OCI-LY1 (cell line): ENCODE results near the gene CYSRT1.

Experiments
- H2AFZ ChIP-seq: fragments of 200-600 bp; sonication (generic), shearing (Covaris generic); 2 replicates; pipeline ENCODE4 v1.6.0; 2014; ENCODE audit warnings: antibody characterized with exemption, mild to moderate bottlenecking, low read length
- H3F3A ChIP-seq: fragments of 200-600 bp; sonication (generic), shearing (Covaris generic); 2 replicates; pipeline ENCODE4 v1.6.0; 2014; ENCODE audit warnings: mild to moderate bottlenecking, antibody characterized with exemption, low read length, moderate library complexity; ENCODE audit not compliant: insufficient read depth
- H3K27ac ChIP-seq: fragments of 200-600 bp; sonication (generic); 2 replicates; pipeline ENCODE4 v1.5.1; 2014; ENCODE audit warnings: low read length, mixed run types, mild to moderate bottlenecking, low read depth; ENCODE audit not compliant: poor library complexity, severe bottlenecking
- H3K27me3 ChIP-seq: fragments of 200-600 bp; sonication (generic); 2 replicates; pipeline ENCODE4 v1.6.0; 2014; ENCODE audit warnings: antibody characterized with exemption, mild to moderate bottlenecking, low read length, moderate library complexity; ENCODE audit not compliant: insufficient read depth
- H3K36me3 ChIP-seq: fragments of 200-600 bp; sonication (generic); 2 replicates; pipeline ENCODE4 v1.6.1; 2014; ENCODE audit warnings: mild to moderate bottlenecking, antibody characterized with exemption, low read length, moderate library complexity, mixed read lengths; ENCODE audit not compliant: insufficient read depth
- H3K4me1 ChIP-seq: fragments of 200-600 bp; sonication (generic); 2 replicates; pipeline ENCODE4 v1.5.1; 2014; ENCODE audit warnings: mild to moderate bottlenecking, low read length, moderate library complexity; ENCODE audit not compliant: insufficient read depth, severe bottlenecking
- H3K4me2 ChIP-seq: fragments of 200-600 bp; sonication (generic), shearing (Covaris generic); 2 replicates; pipeline ENCODE4 v1.6.1; 2014; ENCODE audit warnings: low read length
- H3K4me3 ChIP-seq: fragments of 200-600 bp; sonication (generic); 2 replicates; pipeline ENCODE4 v1.5.1; 2014; ENCODE audit warnings: low read length, low read depth, mild to moderate bottlenecking, mixed read lengths; ENCODE audit not compliant: poor library complexity, severe bottlenecking
- H3K79me2 ChIP-seq: fragments of 200-600 bp; shearing (Covaris generic); 2 replicates; pipeline ENCODE4 v1.6.1; 2016; ENCODE audit warnings: mixed run types, low read length, mixed read lengths; ENCODE audit not compliant: insufficient read depth
- H3K9ac ChIP-seq: fragments of 200-600 bp; sonication (generic), shearing (Covaris generic); 2 replicates; pipeline ENCODE4 v1.6.1; 2014; ENCODE audit warnings: mild to moderate bottlenecking, low read length, mixed read lengths
- H3K9me2 ChIP-seq: fragments of 200-600 bp; sonication (generic), shearing (Covaris generic); 2 replicates; pipeline ENCODE4 v1.6.1; 2014; ENCODE audit warnings: low read depth, mild to moderate bottlenecking, low read length, mixed read lengths
- H3K9me3 ChIP-seq: fragments of 200-600 bp; shearing (Covaris generic); 2 replicates; pipeline ENCODE4 v1.6.1; 2014; ENCODE audit warnings: low read length, mixed read lengths
- H4K20me1 ChIP-seq: fragments of 200-600 bp; sonication (generic), shearing (Covaris generic); 2 replicates; pipeline ENCODE4 v1.6.0; 2016; ENCODE audit warnings: mild to moderate bottlenecking, low read length; ENCODE audit not compliant: insufficient read depth
- EZH2 ChIP-seq: fragments of 200-600 bp; sonication (generic), shearing (Covaris generic); IDR thresholded peaks from 2 replicates; pipeline ENCODE4 v1.8.0; 2017; ENCODE audit warnings: borderline replicate concordance, mixed run types, mild to moderate bottlenecking, antibody characterized with exemption, low read length, moderate library complexity, mixed read lengths
- TF ChIP-seq, protein P1 (sequence below): fragments of 200-600 bp; sonication (generic), shearing (Covaris generic); IDR thresholded peaks from 2 replicates; pipeline ENCODE4 v1.5.1; 2017; ENCODE audit warnings: mild to moderate bottlenecking, antibody characterized with exemption, low read length, moderate library complexity, mixed read lengths

Gene CYSRT1

DNA sequence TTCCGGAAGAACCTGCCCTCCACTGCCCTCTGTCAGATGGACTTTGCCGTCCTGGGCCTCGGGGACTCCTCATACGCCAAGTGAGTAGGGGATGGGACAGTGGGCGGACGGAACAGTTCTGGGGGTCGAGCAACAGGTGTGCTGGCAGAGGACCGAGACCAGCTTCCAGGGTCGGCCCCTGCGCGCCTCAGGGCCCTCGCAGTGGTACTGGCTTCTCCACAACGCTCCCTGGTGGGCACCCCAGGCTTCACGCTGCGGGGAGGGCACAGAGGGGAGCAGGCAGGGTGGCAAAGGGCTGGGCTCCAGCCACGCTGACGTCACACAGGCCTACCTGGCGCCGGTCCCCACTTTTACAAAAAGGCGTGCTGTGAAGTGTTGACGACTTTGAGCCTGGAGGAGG, 12.5 kb upstream of the CYSRT1 start:
- Histone ChIP-seq H3K79me2 (no peaks in the 10 kb centered on the region), H3F3A (no peaks in the 10 kb centered on the region)

DNA sequence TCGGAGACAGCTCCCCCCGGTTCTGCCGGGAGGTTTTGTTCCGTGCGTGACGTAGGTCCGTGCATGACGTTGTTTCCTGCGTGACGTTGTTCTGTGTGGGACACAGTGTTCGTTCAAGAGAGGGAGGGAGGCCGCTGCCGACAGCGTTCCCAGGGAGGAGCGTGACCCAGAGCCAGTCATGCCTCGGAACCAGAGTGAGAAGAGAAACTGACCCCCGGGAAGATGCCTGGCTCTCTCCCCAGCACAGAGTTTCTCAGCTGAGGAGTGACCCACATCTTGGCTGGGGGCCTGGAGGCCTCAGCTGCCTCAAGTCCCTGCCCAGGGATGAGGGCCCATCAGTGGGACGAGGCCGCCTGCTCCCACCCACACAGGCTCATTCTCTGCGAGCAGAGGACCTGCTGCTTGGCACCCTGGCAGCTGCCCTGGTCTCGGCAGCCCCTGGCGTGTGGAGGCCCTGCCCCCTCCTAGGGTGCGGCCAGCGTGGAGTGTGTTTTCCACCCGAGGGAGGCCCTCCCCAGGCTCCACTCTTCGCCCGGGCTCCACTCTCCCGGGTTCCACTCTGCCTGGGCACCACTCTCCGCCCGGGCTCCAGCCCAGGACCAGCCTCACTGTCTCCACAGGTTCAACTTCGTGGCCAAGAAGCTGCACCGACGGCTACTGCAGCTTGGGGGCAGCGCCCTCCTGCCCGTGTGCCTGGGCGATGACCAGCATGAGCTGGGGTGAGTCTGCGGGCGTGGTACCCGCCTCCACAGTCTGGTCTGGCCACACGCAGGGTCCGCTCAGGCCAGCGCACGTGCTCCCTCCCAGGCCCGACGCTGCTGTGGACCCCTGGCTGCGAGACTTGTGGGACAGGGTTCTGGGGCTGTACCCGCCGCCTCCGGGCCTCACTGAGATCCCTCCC, 11.6 kb upstream of the CYSRT1 start:
- Histone ChIP-seq H3K27ac (no peak overlapping the region), H3K27me3 (no peaks in the 10 kb centered on the region), H3K4me1 (peaks cover 20% of the 10 kb centered on the region), H3K9me2 (no peaks in the 10 kb centered on the region), H3K36me3 (peaks cover 11% of the 10 kb centered on the region), H3K9ac (peak overlapping the region; percentile 36; the same call in 1 of the 2 replicates), H3K9me3 (no peaks in the 10 kb centered on the region), H3K79me2 (no peaks in the 10 kb centered on the region), H2AFZ (no peak overlapping the region), H3K4me3 (peak overlapping the region; percentile 29), H3K4me2 (peak overlapping the region; percentile 51), H4K20me1 (no peaks in the 10 kb centered on the region), H3F3A (no peaks in the 10 kb centered on the region)
- TF ChIP-seq, protein P1, sequence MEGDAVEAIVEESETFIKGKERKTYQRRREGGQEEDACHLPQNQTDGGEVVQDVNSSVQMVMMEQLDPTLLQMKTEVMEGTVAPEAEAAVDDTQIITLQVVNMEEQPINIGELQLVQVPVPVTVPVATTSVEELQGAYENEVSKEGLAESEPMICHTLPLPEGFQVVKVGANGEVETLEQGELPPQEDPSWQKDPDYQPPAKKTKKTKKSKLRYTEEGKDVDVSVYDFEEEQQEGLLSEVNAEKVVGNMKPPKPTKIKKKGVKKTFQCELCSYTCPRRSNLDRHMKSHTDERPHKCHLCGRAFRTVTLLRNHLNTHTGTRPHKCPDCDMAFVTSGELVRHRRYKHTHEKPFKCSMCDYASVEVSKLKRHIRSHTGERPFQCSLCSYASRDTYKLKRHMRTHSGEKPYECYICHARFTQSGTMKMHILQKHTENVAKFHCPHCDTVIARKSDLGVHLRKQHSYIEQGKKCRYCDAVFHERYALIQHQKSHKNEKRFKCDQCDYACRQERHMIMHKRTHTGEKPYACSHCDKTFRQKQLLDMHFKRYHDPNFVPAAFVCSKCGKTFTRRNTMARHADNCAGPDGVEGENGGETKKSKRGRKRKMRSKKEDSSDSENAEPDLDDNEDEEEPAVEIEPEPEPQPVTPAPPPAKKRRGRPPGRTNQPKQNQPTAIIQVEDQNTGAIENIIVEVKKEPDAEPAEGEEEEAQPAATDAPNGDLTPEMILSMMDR: no peak
- TF ChIP-seq EZH2: no peak

More for the DNA sequence above, 12.5 kb upstream of the CYSRT1 start:
- Histone ChIP-seq H3K4me1 (peaks cover 20% of the 10 kb centered on the region), H3K9me3 (no peaks in the 10 kb centered on the region), H2AFZ (no peak overlapping the region), H4K20me1 (no peaks in the 10 kb centered on the region), H3K4me2 (peak overlapping the region; percentile 51; the same call in 1 of the 2 replicates), H3K36me3 (peaks cover 13% of the 10 kb centered on the region), H3K9ac (no peak overlapping the region), H3K27me3 (no peaks in the 10 kb centered on the region), H3K27ac (no peak overlapping the region), H3K4me3 (peak overlapping the region; percentile 29), H3K9me2 (no peaks in the 10 kb centered on the region)
- TF ChIP-seq, protein P1: peak; percentile 36; the same call in 1 of the 2 replicates
- no peak for TF ChIP-seq EZH2

DNA sequence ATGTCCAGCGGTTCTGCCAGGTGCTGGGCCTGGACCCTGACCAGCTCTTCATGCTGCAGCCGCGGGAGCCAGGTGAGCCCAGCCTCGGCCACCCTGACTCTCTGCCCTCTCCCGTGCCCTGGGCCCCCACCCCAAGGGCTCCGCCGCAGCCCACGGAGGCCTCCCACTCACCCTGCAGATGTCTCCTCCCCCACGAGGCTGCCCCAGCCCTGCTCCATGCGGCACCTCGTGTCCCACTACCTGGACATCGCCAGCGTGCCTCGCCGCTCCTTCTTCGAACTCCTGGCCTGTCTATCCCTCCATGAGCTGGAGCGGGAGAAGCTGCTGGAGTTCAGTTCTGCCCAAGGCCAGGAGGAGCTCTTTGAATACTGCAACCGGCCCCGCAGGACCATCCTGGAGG, 10.4 kb upstream of the CYSRT1 start:
- Histone ChIP-seq H3K9ac (no peak overlapping the region), H3K79me2 (no peaks in the 10 kb centered on the region), H3K27ac (no peak overlapping the region), H3K4me1 (peaks cover 20% of the 10 kb centered on the region), H2AFZ (no peak overlapping the region), H3K4me2 (no peak overlapping the region), H3F3A (no peaks in the 10 kb centered on the region), H3K9me2 (no peaks in the 10 kb centered on the region), H3K4me3 (no peak overlapping the region), H3K36me3 (peaks cover 12% of the 10 kb centered on the region; the same call in 1 of the 2 replicates), H3K27me3 (no peaks in the 10 kb centered on the region), H3K9me3 (no peaks in the 10 kb centered on the region), H4K20me1 (no peaks in the 10 kb centered on the region)
- TF ChIP-seq EZH2: no peak
- TF ChIP-seq, protein P1: no peak
